HCT116 (cell line): ENCODE measurements around the gene IFT122. TPM values are rescaled to one million over a fixed set of nuclear protein-coding genes. Genes with fewer than 3 reads are reported as not detected.

Source experiments
- ATAC-seq: fragments of 200-7000 bp; cut with Tn5 transposase; 2 replicates; pipeline ENCODE4 v1.9.1; 2020; ENCODE audit warnings: mild to moderate bottlenecking, moderate library complexity
- BruUV-seq: library from RNA; stranded (reverse); fragments of 400-500 nt; replicated peaks from 2 replicates; lab custom pipeline; 2021; lab: Mats Ljungman, UMichigan
- CTCF ChIA-PET: fragments of 300-600 bp; sonication (Branson Sonifier 250); formaldehyde crosslinking; loops from one replicate; lab custom pipeline; 2021; ENCODE audit warnings: antibody characterized with exemption; lab: Charles Lee
- POLR2A ChIA-PET: fragments of 300-600, 350-600 bp; sonication (Branson Sonifier 250); formaldehyde crosslinking; loops from one replicate; lab custom pipeline; 2021; ENCODE audit warnings: antibody characterized with exemption; lab: Charles Lee
- RAD21 ChIA-PET, 2 experiments: fragments of 300-600 bp; sonication (Branson Sonifier 250); formaldehyde crosslinking; loops; one replicate each; lab custom pipeline; 2023; ENCODE audit warnings: low total read pairs in 2 of 2; ENCODE audit not compliant: uncharacterized antibody in 2 of 2, unreplicated experiment in 2 of 2, low non-redundant PET in 1 of 2; lab: Charles Lee
- DNase-seq: peaks from one replicate; pipeline ENCODE4 v3.0.0-alpha.2; 2010; ENCODE audit warnings: low read depth, low spot score
- H2AFZ ChIP-seq: fragments of 200-600 bp; shearing (Covaris generic), sonication (generic); 2 replicates; pipeline ENCODE4 v1.6.1; 2017; ENCODE audit warnings: low read depth, mixed run types, mixed read lengths, antibody characterized with exemption, low read length; ENCODE audit not compliant: poor library complexity, severe bottlenecking
- H3K27ac ChIP-seq: 2 replicates; pipeline ENCODE4 v1.5.1; 2012; ENCODE audit warnings: low read depth, low read length
- H3K27me3 ChIP-seq: fragments of 200-600 bp; sonication (generic); 2 replicates; pipeline ENCODE4 v1.6.1; 2016; ENCODE audit warnings: mixed run types, low read length, mixed read lengths; ENCODE audit not compliant: insufficient read depth
- H3K36me3 ChIP-seq, 2 experiments: fragments of 200-500 bp in 1 of 2; fragments of 200-600 bp in 1 of 2; sonication (Bioruptor generic) in 1 of 2; sonication (generic) in 1 of 2; 2 replicates each; pipeline versions ENCODE4 v1.5.1 to v1.6.1; 2014 to 2016; ENCODE audit warnings: low read length in 2 of 2, inconsistent platforms in 1 of 2, mixed read lengths in 1 of 2, mixed run types in 1 of 2; ENCODE audit not compliant: insufficient read depth in 2 of 2, control insufficient read depth in 1 of 2
- H3K4me1 ChIP-seq, 2 experiments: fragments of 200-600 bp in 1 of 2; sonication (generic) in 1 of 2; 2 replicates each; pipeline versions ENCODE4 v1.5.1 to v1.6.1; 2012 to 2017; ENCODE audit warnings: low read length in 2 of 2, inconsistent platforms in 1 of 2, mild to moderate bottlenecking in 1 of 2, mixed read lengths in 1 of 2, mixed run types in 1 of 2, moderate library complexity in 1 of 2; ENCODE audit not compliant: insufficient read depth in 2 of 2, control insufficient read depth in 1 of 2
- H3K4me2 ChIP-seq: fragments of 200-600 bp; sonication (generic); 2 replicates; pipeline ENCODE4 v1.6.1; 2017; ENCODE audit warnings: mixed run types, low read length, mixed read lengths
- H3K4me3 ChIP-seq, 2 experiments: fragments of 200-600 bp in 1 of 2; sonication (generic) in 1 of 2; replicated peaks in 1 of 2; 2 replicates each; pipeline ENCODE4 v1.5.1; 2011 to 2016; ENCODE audit warnings: low read length in 2 of 2, control low read depth in 1 of 2, low read depth in 1 of 2, mild to moderate bottlenecking in 1 of 2, mixed read lengths in 1 of 2, mixed run types in 1 of 2
- H3K79me2 ChIP-seq: fragments of 200-600 bp; sonication (generic); 2 replicates; pipeline ENCODE4 v1.6.1; 2017; ENCODE audit warnings: mild to moderate bottlenecking, mixed run types, low read length, moderate library complexity, mixed read lengths; ENCODE audit not compliant: insufficient read depth
- H3K9ac ChIP-seq: fragments of 200-600 bp; sonication (generic); 2 replicates; pipeline ENCODE4 v1.6.1; 2016; ENCODE audit warnings: low read length, mixed read lengths
- H3K9me2 ChIP-seq: fragments of 200-600 bp; sonication (generic), shearing (Covaris generic); 2 replicates; pipeline ENCODE4 v1.6.1; 2017; ENCODE audit warnings: mixed run types, mild to moderate bottlenecking, moderate library complexity; ENCODE audit not compliant: insufficient read depth
- H3K9me3 ChIP-seq, 2 experiments: fragments of 200-500 bp in 1 of 2; fragments of 200-600 bp in 1 of 2; sonication (Bioruptor generic) in 1 of 2; sonication (generic) in 1 of 2; 2 replicates each; pipeline ENCODE4 v1.6.1; 2014 to 2017; ENCODE audit warnings: low read length in 2 of 2, mixed read lengths in 2 of 2, inconsistent platforms in 1 of 2, low read depth in 1 of 2, mild to moderate bottlenecking in 1 of 2, mixed run types in 1 of 2, moderate library complexity in 1 of 2; ENCODE audit not compliant: control insufficient read depth in 1 of 2, insufficient read depth in 1 of 2
- H4K20me1 ChIP-seq: fragments of 200-600 bp; sonication (generic), shearing (Covaris generic); 2 replicates; pipeline ENCODE4 v1.6.1; 2017; ENCODE audit warnings: mixed run types, mild to moderate bottlenecking, moderate library complexity; ENCODE audit not compliant: insufficient read depth
- EGR1 ChIP-seq: IDR thresholded peaks from 2 replicates; pipeline ENCODE4 v1.6.1; 2012; ENCODE audit warnings: low read depth
- EZH2 ChIP-seq: fragments of 200-600 bp; sonication (generic); IDR thresholded peaks from 2 replicates; pipeline ENCODE4 v1.6.1; 2017; ENCODE audit warnings: antibody characterized with exemption, mixed run types
- MAX ChIP-seq: IDR thresholded peaks from 2 replicates; pipeline ENCODE4 v1.6.1; 2012
- POLR2AphosphoS5 ChIP-seq: IDR thresholded peaks from 2 replicates; pipeline ENCODE4 v1.6.1; 2011; ENCODE audit warnings: mild to moderate bottlenecking, low read depth, low read length, moderate library complexity
- RAD21 ChIP-seq: IDR thresholded peaks from 2 replicates; pipeline ENCODE4 v1.6.1; 2012; ENCODE audit warnings: low read depth, mild to moderate bottlenecking
- REST ChIP-seq: IDR thresholded peaks from 2 replicates; pipeline ENCODE4 v1.6.1; 2012; ENCODE audit warnings: low read depth
- SIN3A ChIP-seq: IDR thresholded peaks from 2 replicates; pipeline ENCODE4 v1.6.1; 2012; ENCODE audit warnings: low read depth
- SRF ChIP-seq: IDR thresholded peaks from 2 replicates; pipeline ENCODE4 v1.6.1; 2012; ENCODE audit warnings: low read depth
- TCF7L2 ChIP-seq: IDR thresholded peaks from 2 replicates; pipeline ENCODE4 v1.7.0; 2011; ENCODE audit warnings: borderline replicate concordance, inconsistent platforms; ENCODE audit not compliant: insufficient read depth, insufficient read length; ENCODE audit errors: extremely low read depth
- intact Hi-C: fragments of 100-400 bp; cut with micrococcal nuclease; formaldehyde crosslinking; loops from 2 replicates; pipeline ENCODE4 v1.10.0; 2022
- total RNA-seq: library from RNA; stranded (reverse); gene quantifications from one replicate; pipeline ENCODE4 v1.2.1, GENCODE V29; 2021; ENCODE audit not compliant: unreplicated experiment
- TF ChIP-seq, protein P1 (sequence below): IDR thresholded peaks from 2 replicates; pipeline ENCODE4 v1.6.1; 2012

The IFT122 gene
- total RNA-seq, 1 experiment from 2014 or later, result 21.4 TPM

- Histone ChIP-seq H3K9me2 (no peaks in the 10 kb centered on the region), H3K9ac (no peak overlapping the region), H3K79me2 (no peaks in the 10 kb centered on the region), H3K4me2 (no peak overlapping the region), H2AFZ (no peak overlapping the region), H3K27me3 (no peaks in the 10 kb centered on the region), H3K36me3 (no peaks in the 10 kb centered on the region), H3K27ac (no peak overlapping the region), H4K20me1 (no peaks in the 10 kb centered on the region), H3K4me3 (no peak overlapping the region), H3K4me1 (peaks cover 0 to 6% of the 10 kb centered on the region in 2 experiments; a peak in 2 of 4 replicates), H3K9me3 (no peaks in the 10 kb centered on the region)
- BruUV-seq, result no TSS peak
- intact Hi-C loops, result no loop called here
- DNase-seq (no peak), ATAC-seq (no peak)
- ChIA-PET POLR2A (no interaction called here), RAD21 (no interaction called here), CTCF (no interaction called here)
- no peak for TF ChIP-seq RAD21
- TF ChIP-seq TCF7L2, result no peak
- no peak for TF ChIP-seq SIN3A
- no peak for TF ChIP-seq POLR2AphosphoS5
- no peak for TF ChIP-seq MAX
- TF ChIP-seq SRF, result no peak
- TF ChIP-seq EZH2, result no peak
Observed at GRCh38 chr3:129485721-129486663, 46.0 kb downstream of the IFT122 start.

DNA sequence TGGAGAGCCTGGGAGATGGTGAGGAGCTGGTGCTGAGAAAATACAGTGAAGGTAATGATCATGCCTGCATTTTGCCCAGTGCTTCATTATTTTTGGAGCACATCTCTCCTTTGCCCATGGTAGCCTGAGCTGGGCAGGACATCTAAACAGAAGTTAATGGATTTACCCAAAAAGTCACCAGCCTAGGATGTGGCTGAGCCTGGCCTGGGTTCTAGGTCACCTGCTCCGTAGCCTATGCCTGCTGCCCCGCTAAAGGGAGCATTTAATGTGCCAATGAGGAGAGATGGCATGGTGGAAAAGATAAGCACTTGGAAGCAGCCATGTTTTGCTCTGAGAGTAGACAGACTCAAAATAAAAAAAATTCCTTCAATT, 46.6 kb downstream of the IFT122 start:
- H3K9me3 ChIP-seq, result no peaks in the 10 kb centered on the region
- RAD21 ChIA-PET, result no interaction called here
- no peaks in the 10 kb centered on the region for H4K20me1 ChIP-seq
- ATAC-seq, result no peak
- H3K4me3 ChIP-seq, result no peak overlapping the region
- no peaks in the 10 kb centered on the region for H3K9me2 ChIP-seq
- no TSS peak for BruUV-seq
- H2AFZ ChIP-seq, result no peak overlapping the region
- H3K4me2 ChIP-seq, result no peak overlapping the region
- no peaks in the 10 kb centered on the region for H3K79me2 ChIP-seq
- POLR2A ChIA-PET, result no interaction called here
- no peaks in the 10 kb centered on the region for H3K36me3 ChIP-seq
- H3K27me3 ChIP-seq, result no peaks in the 10 kb centered on the region
- H3K9ac ChIP-seq, result no peak overlapping the region
- DNase-seq, result no peak
- H3K27ac ChIP-seq, result no peak overlapping the region
- TF ChIP-seq EGR1, result no peak
- TF ChIP-seq, protein P1, sequence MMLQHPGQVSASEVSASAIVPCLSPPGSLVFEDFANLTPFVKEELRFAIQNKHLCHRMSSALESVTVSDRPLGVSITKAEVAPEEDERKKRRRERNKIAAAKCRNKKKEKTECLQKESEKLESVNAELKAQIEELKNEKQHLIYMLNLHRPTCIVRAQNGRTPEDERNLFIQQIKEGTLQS, result no peak
- no peak for TF ChIP-seq MAX
- TF ChIP-seq REST, result no peak
- CTCF ChIA-PET, result no interaction called here
- H3K4me1 ChIP-seq, result peaks cover 0 to 6% of the 10 kb centered on the region in 2 experiments; a peak in 2 of 4 replicates
- intact Hi-C loops, result no loop called here
